H1 (cell line): ENCODE data around the gene UTP15.

Experiments
- BRCA1 ChIP-seq: IDR thresholded peaks from 2 replicates; pipeline ENCODE4 v1.6.1; 2012; ENCODE audit warnings: low read depth, low read length, improper control_type of control experiment
- CHD1 ChIP-seq: IDR thresholded peaks from 2 replicates; pipeline ENCODE4 v1.6.1; 2012; ENCODE audit warnings: low read depth, low read length, improper control_type of control experiment
- CHD2 ChIP-seq: IDR thresholded peaks from 2 replicates; pipeline ENCODE4 v1.6.1; 2012; ENCODE audit warnings: low read length, improper control_type of control experiment
- CTCF ChIP-seq, 3 experiments: IDR thresholded peaks; 1 replicate in 2 of 3; 2 replicates in 1 of 3; pipeline versions ENCODE4 v1.5.1 to v1.6.1; 2011; ENCODE audit warnings: low read length in 3 of 3, mild to moderate bottlenecking in 3 of 3, inconsistent platforms in 2 of 3, low read depth in 1 of 3, moderate library complexity in 1 of 3; ENCODE audit not compliant: insufficient read depth in 1 of 3; ENCODE audit errors: control extremely low read depth in 1 of 3
- JUND ChIP-seq: IDR thresholded peaks from 2 replicates; pipeline ENCODE4 v1.6.1; 2011; ENCODE audit warnings: mild to moderate bottlenecking, improper control_type of control experiment, low read length
- POLR2A ChIP-seq, 2 experiments: IDR thresholded peaks; 1 replicate in 1 of 2; 2 replicates in 1 of 2; pipeline ENCODE4 v1.6.1; 2011; ENCODE audit warnings: low read depth in 2 of 2, low read length in 2 of 2, mild to moderate bottlenecking in 2 of 2; ENCODE audit errors: control extremely low read depth in 1 of 2
- POLR2AphosphoS5 ChIP-seq: IDR thresholded peaks from 2 replicates; pipeline ENCODE4 v1.6.1; 2011; ENCODE audit warnings: low read depth, low read length
- RBBP5 ChIP-seq: IDR thresholded peaks from 2 replicates; pipeline ENCODE4 v1.7.1; 2012; ENCODE audit warnings: low read depth, mild to moderate bottlenecking, inconsistent platforms, low read length, moderate library complexity, borderline replicate concordance
- SIX5 ChIP-seq: IDR thresholded peaks from 2 replicates; pipeline ENCODE4 v1.6.1; 2011; ENCODE audit warnings: mild to moderate bottlenecking, low read depth, low read length
- SUZ12 ChIP-seq: fragments of 200-600 bp; sonication (generic); IDR thresholded peaks from 2 replicates; pipeline ENCODE4 v1.6.1; 2012; ENCODE audit warnings: mild to moderate bottlenecking, inconsistent platforms, low read length, moderate library complexity, mixed read lengths
- TAF1 ChIP-seq: IDR thresholded peaks from 2 replicates; pipeline ENCODE4 v1.6.1; 2011; ENCODE audit warnings: mild to moderate bottlenecking, low read depth, low read length
- TAF7 ChIP-seq: optimal IDR thresholded peaks from 2 replicates; pipeline ENCODE3; 2011; ENCODE audit warnings: low read depth, mild to moderate bottlenecking, inconsistent platforms, low read length, moderate library complexity, borderline replicate concordance
- TCF12 ChIP-seq: IDR thresholded peaks from 2 replicates; pipeline ENCODE4 v1.6.1; 2011; ENCODE audit warnings: low read depth, mild to moderate bottlenecking, low read length
- YY1 ChIP-seq: IDR thresholded peaks from 2 replicates; pipeline ENCODE4 v1.6.1; 2011; ENCODE audit warnings: low read depth, mild to moderate bottlenecking, low read length

DNA sequence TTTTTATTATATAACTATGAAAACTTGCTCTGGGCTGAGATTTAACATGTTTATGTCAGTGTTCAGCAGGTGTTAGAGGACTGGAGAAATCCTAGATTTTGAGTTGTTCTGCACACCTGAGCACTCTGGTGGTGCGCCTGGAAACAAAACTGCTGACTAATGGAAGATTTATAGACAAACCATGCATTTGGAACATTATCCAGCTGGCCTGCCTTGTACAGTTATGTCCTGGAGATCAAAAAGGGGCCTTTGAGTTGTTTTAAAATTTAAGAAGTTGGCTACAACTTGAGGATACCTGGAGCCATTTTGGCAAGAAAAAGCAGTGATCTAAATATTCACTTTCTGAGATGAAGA lies 54.8 kb downstream of the UTP15 start:
- TF ChIP-seq JUND (no peak), RBBP5 (no peak), POLR2AphosphoS5 (no peak), TCF12 (no peak), CTCF (IDR thresholded peaks at IDR 0.05; ENCODE audit: control extremely low read depth in 1 of 3, insufficient read depth in 1 of 3, low read depth in 1 of 3, low read length in 3 of 3) (no peak), SIX5 (no peak), CHD2 (no peak), YY1 (no peak), SUZ12 (no peak), TAF7 (no peak), POLR2A (IDR thresholded peaks at IDR 0.05; ENCODE audit: control extremely low read depth in 1 of 2, low read depth in 2 of 2, low read length in 2 of 2) (no peak), CHD1 (no peak), TAF1 (no peak), BRCA1 (no peak)
